Neural crest cell (in vitro differentiated cells): ENCODE data around the gene DRP2. TPM values are rescaled to one million over a fixed set of nuclear protein-coding genes. Genes with fewer than 3 reads are reported as not detected.
"Not testable (repeated sequence)": the region's sequence is repeated elsewhere in the genome, so short reads cannot be mapped to it uniquely, and the experiment has no call there.

Source experiments
- DNase-seq: peaks from one replicate; pipeline ENCODE4 v3.0.0; 2021; ENCODE audit warnings: low read depth, mixed read lengths, low spot score
- H3K27ac Mint-ChIP-seq: one replicate; pipeline ENCODE4 v1.8.0; 2021; ENCODE audit warnings: mild to moderate bottlenecking, mixed read lengths; ENCODE audit not compliant: unreplicated experiment
- H3K27me3 Mint-ChIP-seq: 2 replicates; pipeline ENCODE4 v1.8.0; 2021; ENCODE audit warnings: low read depth, mild to moderate bottlenecking, mixed read lengths
- H3K36me3 Mint-ChIP-seq: 2 replicates; pipeline ENCODE4 v1.8.0; 2021; ENCODE audit warnings: low read depth, mild to moderate bottlenecking, mixed read lengths
- H3K4me1 Mint-ChIP-seq: 2 replicates; pipeline ENCODE4 v1.8.0; 2021; ENCODE audit warnings: mixed read lengths
- H3K4me3 Mint-ChIP-seq: one replicate; pipeline ENCODE4 v1.8.0; 2021; ENCODE audit warnings: mild to moderate bottlenecking, mixed read lengths
- H3K9me3 Mint-ChIP-seq: 2 replicates; pipeline ENCODE4 v1.8.0; 2021; ENCODE audit warnings: mixed read lengths
- CTCF ChIP-seq: fragments of 200-600 bp; sonication (generic); conservative IDR thresholded peaks from 2 replicates; pipeline ENCODE4 v1.5.0; 2021; ENCODE audit warnings: antibody characterized with exemption, mild to moderate bottlenecking
- long read RNA-seq: library from polyadenylated mRNA; unstranded; transcript quantifications from one replicate; pipeline ENCODE4 v2.0.0, GENCODE V29; 2020
- total RNA-seq: library from RNA; stranded (reverse); gene quantifications from 2 replicates; pipeline ENCODE4 v1.2.1, GENCODE V29; 2021

The DRP2 gene
- total RNA-seq = 2.4 and 2.9 TPM in 2 replicates
- long read RNA-seq, partial matches to known transcripts = 1 of 1 reads
- long read RNA-seq, other reads (novel, unspliced or antisense) = 0 of 1 reads

GRCh38 chrX:101219116-101219863 is at the start of gene DRP2:
TSS of gene DRP2 (plus strand) at chrX:101219786. CDS start at chrX:101231648, 11,862 bp downstream.
- Mint-ChIP-seq H3K27ac (peak within 1 kb of the TSS; percentile 47), H3K4me3 (peak within 1 kb of the TSS; percentile 56)

GRCh38 chrX:101171883-101172400 is 47.6 kb upstream of the DRP2 start:
- Mint-ChIP-seq H3K36me3 (peaks cover 3% of the 10 kb centered on the region), H3K27me3 (no peaks in the 10 kb centered on the region), H3K4me3 (no peak overlapping the region), H3K27ac (no peak overlapping the region), H3K4me1 (no peaks in the 10 kb centered on the region), H3K9me3 (peaks cover 4% of the 10 kb centered on the region)
- DNase-seq = no peak
- TF ChIP-seq CTCF = no peak

More at GRCh38 chrX:101219116-101219863, at the start of gene DRP2:
- no peak for TF ChIP-seq CTCF
- peaks cover 17% of the 10 kb centered on the region for H3K4me1 Mint-ChIP-seq
- no peaks in the 10 kb centered on the region for H3K9me3 Mint-ChIP-seq
- no peaks in the 10 kb centered on the region for H3K36me3 Mint-ChIP-seq
- no peak for DNase-seq
- no peaks in the 10 kb centered on the region for H3K27me3 Mint-ChIP-seq

- H3K9me3 Mint-ChIP-seq = peaks cover 7% of the 10 kb centered on the region
- H3K36me3 Mint-ChIP-seq = no peaks in the 10 kb centered on the region
- TF ChIP-seq CTCF = no peak
- no peaks in the 10 kb centered on the region for H3K27me3 Mint-ChIP-seq
- no peak for DNase-seq
- H3K4me3 Mint-ChIP-seq = no peak overlapping the region
- H3K4me1 Mint-ChIP-seq = no peaks in the 10 kb centered on the region
- no peak overlapping the region for H3K27ac Mint-ChIP-seq
These were observed 43.1 kb upstream of the DRP2 start for GRCh38 chrX:101176439-101176838.

- H3K27ac Mint-ChIP-seq, H3K4me3 Mint-ChIP-seq, H3K4me1 Mint-ChIP-seq, DNase-seq, H3K36me3 Mint-ChIP-seq, H3K9me3 Mint-ChIP-seq, H3K27me3 Mint-ChIP-seq: not testable (repeated sequence)
These were observed 34.7 kb upstream of the DRP2 start for GRCh38 chrX:101184876-101185275.

GRCh38 chrX:101187961-101188360 is 31.6 kb upstream of the DRP2 start:
- H3K27me3 Mint-ChIP-seq, H3K36me3 Mint-ChIP-seq, H3K27ac Mint-ChIP-seq, H3K4me3 Mint-ChIP-seq, DNase-seq, H3K9me3 Mint-ChIP-seq, H3K4me1 Mint-ChIP-seq: not testable (repeated sequence)

- H3K36me3 Mint-ChIP-seq = peaks cover 3% of the 10 kb centered on the region
- no peaks in the 10 kb centered on the region for H3K27me3 Mint-ChIP-seq
- DNase-seq = no peak
- H3K27ac Mint-ChIP-seq = no peak overlapping the region
- peaks cover 8% of the 10 kb centered on the region for H3K9me3 Mint-ChIP-seq
- no peak for TF ChIP-seq CTCF
- H3K4me3 Mint-ChIP-seq = peak overlapping the region; percentile 15
- H3K4me1 Mint-ChIP-seq = no peaks in the 10 kb centered on the region
These were observed 28.9 kb upstream of the DRP2 start for GRCh38 chrX:101190736-101191135.
